NCI-H2196 (cell line): Measurements from ENCODE around the gene MED15.

Source experiments
- DNase-seq: peaks from one replicate; lab custom pipeline; 2025; ENCODE audit not compliant: unreplicated experiment; lab: John Stamatoyannopoulos, UW

The MED15 gene

DNA sequence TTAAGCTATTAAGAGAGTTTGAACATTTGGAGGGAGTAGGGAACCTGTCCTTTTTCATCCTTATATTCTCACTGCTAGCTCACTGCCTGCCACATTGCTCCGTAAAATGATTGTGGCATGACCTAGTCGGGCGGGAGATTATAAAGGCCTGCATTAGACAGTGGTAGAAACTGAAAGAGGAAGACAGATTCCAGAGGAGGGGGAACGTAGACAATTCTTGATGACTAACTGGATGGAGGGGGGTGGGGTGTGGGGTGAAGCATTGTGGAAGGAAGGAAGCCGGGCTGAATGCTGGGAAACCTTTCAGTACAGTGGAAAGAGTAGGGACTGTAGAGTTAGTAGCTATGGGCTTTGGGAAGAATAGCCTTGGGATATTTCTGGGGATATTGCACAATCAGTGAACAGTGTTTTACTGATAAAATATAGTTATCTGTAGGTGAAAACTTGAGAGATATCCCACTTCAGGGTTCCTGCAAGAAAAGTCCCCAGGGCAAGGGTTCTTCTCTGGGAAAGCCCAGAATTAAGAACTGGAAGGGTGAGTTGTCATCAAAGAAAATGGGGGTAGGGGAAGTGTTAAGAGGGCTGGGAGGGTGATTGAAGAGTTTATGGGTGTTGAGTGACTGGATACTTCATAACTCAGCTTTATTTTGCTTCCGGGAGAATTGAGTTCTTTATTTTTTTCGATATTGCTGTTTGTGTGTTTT lies 2.1 kb downstream of the MED15 start:
- DNase-seq: no peak

DNA sequence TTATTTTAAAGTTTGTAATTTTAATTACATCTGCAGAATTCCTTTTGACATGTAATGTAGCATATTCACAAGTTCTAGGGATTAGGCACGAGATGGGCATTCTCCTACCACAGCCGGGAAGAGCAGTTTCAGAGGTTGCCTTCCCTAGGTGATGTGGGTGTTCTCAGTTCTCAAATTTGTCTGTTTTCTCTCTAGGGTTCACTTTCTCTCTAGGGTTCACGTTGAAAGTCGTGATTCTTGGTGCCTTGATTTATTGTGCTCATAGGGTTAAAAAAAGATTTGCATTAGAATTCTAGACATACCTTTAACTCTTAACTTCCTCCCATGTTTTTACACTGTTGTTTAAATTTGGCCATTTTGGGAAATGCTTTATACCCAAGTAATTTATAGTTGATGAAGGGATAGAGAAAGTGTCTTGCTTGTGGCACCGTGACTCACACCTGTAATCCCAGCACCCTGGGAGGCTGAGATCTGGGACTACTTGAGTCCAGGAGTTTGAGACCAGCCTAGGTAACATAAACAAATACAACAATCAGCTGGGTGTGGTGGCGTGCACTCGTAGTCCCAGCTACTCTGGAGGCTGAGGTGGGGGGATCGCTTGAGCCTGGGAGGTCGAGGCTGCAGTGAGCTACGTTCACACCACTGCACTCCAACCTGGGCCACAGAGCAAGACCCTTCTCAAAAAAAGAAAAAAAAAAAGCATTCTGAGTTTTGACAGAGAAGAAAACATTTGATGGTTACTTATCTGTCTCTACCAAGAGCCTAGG lies 3.6 kb downstream of the MED15 start:
- DNase-seq: no peak

DNA sequence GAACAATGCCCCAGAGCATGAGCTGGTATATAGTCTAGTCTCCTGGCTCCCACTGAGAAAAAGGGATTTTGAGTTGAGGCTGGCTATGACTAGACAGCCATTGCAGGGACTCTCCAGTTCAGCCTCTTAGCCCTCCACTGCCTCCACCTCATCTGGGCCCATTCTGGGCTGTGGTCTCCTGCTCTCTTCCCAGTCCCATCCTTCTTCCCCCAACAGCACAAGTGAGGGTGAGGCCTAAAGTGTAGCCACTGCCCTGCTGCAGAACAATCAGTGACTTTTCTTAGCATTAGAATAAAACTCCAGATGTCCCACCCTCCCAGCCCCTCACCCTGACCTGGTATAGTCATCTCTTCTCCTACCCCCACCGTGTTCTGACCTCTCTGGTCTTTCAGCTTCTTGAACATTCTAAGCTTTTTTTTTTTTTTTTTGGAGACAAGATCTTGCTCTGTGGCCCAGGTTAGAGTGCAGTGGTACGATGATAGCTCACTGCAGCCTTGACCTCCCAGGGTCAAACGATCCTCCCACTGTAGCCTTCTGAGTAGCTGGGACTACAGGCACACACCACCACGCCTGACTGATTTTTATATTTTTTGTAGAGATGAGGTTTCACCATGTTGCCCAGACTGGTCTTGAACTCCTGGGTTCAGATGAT lies 4.3 kb downstream of the MED15 start:
- DNase-seq: no peak

DNA sequence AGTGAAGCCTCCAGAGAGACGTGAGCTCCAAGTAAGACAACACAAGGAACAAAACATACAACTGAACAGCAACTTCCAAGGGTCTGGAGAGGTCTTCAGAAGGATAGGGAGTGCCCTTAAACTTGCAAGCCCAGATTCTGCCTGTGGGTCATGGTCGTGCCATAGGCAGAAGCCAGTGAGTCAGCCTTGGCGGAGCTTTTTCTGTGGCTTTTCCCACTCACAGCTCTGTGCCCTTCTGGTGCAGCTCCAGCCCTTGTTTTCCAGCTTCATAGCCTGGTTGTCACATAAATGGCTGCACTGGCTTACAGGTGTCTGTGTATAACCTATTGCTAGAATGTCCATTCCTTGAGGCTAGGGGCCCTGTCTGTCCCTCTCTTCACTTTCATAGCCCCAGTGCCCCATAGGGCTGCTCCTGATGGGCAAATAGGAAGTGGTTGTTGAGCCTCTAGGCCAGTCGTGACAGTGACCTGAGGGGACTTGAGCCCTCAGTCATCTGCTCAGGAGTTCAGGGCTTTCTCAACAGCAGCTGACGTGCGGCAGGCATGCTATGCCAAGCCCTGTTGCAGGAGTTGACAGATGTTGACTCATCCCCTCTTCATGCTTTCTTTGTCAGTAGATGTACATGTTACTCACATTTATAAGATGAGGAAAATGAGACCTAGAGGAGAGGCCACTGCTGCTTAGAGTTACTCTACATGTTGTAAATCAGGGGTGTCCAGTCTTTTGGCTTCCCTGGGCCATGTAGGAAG lies 7.4 kb downstream of the MED15 start:
- DNase-seq: no peak

DNA sequence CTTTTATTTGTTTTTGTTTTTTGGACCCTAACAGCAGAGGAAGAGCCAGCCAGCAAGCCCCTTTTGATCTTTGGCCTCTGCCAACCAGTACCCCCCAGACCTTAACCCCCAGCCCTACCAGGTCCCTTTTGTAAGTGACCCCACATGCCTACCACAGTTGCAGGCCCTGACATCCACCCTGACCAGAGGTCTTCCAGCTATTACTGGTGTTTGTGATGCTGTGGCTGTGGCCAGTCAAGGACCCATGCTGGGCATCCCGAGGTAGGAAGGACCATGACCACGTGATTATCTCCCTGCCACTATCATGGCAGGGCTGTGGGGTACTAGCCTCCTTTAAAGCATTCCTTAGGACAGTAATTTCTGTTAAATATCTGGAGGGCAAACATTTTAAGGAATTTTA lies 9.0 kb downstream of the MED15 start:
- no peak for DNase-seq

DNA sequence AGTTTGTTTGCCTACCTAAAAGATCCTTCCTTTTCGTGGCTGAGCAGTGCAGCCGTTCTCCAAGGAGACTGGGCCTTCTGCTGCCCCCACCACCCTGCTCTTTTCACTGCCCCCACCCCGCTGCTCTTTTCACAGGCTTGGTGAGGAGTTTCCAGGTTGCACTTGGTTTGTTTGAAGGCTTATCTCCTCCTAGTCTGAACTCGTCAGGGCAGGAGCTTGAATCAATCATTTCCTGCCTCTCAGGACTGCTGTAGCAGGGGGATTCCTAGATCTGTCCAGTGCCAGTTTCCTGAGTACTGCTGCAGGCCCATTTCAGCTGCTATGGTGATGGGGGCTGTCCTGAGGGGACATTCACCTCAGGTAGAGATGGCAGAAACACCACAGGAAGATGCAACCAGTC lies 10.0 kb downstream of the MED15 start:
- no peak for DNase-seq

DNA sequence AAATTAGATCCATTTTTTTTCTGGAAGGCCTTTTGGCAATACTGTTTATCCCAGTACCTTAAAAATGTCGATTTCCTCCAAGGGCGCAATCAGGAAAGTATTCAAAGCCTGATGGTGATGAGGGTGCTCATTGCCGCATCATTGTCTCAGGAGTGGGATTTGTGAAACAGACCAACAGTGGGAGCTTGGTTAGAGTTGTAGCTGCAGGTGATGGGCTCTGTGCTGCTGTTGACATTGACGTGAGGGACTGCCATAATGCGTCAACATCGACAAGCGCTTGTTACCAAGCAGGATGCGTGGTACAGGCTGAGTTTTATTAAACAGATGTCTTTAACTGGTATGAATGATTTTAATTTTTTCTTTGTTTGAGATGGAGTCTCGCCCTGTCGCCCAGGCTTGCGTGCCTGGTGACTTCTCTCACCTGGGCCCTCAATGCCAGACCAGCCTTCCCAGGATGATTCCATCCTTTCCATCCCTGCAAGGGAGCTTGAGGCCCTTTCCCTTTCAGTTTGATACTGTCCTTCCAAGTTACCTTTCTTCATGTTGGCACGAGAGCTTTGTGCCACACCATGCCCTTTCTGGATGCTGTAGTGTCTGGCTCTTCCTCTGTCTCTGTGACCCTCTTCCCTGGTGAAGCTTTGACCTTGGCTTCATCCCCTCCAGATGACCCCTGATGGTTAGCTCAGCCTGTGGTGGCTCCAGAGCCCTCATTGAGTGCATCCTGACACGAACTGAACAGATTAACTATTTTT lies 10.6 kb downstream of the MED15 start:
- DNase-seq: no peak

DNA sequence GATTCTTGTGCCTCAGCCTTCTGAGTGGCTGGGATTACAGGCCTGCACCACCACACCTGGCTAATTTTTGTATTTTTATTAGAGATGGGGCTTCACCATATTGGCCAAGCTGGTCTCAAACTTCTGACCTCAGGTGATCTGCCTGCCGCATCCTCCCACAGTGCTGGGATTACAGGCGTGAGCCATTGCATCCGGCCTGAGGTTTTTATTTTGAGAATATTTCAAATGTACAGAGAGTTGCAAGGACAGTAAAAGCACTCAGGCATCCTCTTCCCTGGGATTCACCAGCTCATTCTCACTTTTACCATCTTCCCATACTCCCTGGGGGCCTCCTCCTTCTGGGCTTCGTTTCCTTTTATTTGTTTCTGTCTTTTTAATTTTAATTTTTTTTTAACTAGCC lies 12.1 kb downstream of the MED15 start:
- no peak for DNase-seq

DNA sequence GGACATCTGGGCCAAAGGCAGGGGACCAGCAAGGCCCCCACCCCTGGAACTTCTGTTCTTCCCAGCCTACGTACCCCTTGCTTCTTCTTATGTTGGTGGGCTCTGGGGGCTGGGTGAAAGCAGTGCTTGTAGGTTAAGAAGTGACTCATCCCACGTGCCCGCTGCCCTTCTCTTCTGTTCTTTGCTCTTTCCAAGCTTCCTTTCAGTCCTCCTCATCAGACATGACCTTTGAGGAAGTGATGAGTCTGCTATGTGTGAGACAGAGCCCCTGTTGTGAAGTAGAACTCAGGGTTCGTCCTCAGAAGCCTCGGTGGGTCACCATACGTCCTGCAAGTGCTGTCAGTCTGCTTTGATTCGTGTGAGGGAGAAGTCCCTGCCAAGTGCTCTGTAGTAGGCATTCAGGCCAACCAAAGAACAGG lies 12.7 kb downstream of the MED15 start:
- no peak for DNase-seq

DNA sequence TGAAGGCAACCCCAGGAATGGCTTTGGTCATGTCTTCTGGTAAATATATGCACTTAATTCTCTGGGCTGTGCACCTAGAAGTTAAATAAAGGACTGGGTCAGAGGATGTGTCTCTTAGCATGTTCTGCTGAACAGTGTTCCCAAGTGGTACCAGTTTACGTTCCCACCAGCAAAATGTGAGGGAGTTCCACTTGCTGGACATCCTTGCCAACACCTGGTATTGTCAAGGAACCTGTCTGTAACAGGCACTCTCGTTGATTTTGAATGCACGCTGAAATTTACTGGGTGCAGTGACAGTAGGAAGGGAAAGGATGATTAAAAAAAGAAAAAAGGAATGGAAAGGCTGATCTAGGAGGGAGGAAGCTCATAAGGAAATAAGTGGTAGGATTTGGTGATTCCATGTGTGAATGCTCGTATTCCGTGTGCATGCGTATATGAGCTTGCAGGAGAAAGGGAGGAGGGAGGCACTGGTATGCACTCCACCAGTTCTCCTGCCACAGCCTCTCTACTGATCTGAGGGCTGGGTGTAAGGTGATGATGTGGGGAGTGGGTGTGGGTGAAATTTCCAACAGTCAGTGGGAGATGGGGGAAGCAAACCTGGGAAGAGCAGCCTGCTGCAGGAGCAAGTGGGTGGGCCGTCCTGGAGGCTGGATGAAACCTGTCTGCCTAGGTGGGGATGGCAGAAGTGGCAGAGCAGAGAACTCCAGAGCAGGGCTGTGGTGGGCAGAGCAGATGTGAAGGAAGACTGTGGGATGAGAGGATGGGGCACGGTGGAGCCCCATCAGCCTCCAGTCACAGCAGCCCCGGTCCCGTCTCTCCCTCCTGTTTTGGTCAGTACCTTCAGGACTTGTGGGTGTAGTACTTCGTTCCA lies 15.0 kb downstream of the MED15 start:
- DNase-seq: no peak

DNA sequence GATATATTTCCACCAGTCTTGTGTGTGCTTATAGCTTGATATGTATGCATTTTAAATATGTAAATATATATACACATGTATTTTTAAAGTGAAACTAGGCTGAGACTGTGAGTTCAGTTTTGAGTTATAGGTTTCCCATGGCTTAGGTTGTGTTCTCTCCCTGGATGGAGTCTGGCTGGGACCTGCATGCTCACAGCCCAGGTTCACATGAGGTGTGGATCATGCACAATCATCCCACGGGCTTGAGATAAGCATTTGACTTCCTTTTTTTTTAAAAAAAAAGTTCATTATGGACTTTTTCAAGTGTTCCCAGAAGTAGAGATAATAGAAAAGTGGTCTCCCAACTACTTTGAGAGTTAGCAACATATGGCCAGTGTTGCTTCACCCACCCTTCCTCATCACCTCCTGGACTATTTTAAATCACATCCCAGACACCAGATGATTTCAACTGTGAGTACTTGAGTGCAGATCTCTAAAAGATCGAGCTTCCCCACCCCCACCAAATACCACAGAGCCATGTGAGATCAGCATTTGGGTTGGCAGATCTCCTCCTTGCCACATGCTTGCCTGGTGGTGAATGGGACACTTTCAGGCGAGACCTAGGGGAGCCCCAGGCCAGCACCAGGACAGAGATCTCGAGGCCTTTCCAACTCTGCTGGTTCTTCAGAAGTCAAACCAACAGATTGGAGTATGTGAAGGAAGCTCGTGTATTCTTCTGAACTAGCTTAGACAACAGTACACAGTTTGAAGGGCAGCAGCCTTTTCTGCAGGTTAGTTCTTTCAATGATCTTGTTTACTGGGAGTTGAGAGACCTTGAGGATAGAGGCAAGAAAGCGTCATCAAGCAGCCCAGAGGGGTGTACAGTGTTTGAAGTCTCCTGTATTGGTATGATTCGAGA lies 15.9 kb downstream of the MED15 start:
- DNase-seq: no peak

DNA sequence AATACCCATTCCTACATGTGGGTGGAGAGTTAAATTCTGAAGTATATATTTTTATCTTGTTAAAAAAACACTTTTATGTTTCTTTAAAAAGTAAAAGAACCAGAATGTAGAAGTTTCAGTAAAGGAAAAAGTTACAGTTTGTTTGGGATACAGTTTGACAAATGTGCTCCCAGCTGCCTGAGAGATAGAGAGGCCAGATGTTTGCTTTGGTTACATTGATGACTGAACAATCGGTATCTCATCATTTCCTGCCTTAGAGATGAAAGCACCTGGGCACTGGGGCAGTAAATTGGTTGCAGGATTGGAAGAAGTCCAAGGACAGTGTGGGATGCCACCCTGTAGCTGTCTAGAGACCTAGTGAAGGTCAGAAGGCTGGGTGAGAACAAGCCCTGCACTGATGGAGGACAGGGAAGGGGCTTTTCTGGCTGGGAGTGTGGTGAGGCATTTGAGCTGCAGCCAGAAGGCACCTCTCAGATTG lies 16.6 kb downstream of the MED15 start:
- peak; percentile 46 for DNase-seq

DNA sequence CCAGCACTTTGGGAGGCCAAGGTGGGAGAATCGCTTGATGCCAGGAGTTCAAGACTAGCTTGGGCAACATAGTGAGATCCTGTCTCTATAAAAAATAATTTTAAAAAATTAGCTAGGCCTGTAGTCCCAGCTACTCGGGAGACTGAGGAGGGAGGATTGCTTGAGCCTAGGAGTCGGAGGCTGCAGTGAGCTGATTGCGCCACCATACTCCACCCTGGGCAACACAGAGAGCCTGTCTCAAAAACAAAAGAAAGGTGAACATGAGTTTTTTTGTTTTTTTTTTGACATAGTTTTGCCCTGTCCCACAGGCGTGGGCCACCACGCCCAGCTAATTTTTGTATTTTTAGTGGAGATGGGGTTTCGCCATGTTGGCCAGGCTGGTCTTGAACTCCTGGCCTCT lies 17.6 kb downstream of the MED15 start:
- no peak for DNase-seq

DNA sequence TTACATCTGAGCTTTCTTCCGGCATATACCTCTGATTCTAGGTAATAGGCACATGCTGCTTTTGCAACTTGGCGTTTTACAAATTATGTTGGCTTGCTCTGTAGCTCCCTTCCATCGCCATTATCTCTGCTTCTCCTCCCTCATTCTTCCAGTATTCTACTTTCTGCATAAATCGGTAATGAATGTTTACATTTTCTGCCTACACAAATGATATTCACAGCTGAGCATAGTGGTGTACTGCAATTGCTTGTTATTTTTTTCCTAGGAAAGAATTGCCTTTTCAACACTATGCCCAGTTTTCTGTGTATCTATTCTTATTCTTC lies 18.9 kb downstream of the MED15 start:
- DNase-seq: no peak

DNA sequence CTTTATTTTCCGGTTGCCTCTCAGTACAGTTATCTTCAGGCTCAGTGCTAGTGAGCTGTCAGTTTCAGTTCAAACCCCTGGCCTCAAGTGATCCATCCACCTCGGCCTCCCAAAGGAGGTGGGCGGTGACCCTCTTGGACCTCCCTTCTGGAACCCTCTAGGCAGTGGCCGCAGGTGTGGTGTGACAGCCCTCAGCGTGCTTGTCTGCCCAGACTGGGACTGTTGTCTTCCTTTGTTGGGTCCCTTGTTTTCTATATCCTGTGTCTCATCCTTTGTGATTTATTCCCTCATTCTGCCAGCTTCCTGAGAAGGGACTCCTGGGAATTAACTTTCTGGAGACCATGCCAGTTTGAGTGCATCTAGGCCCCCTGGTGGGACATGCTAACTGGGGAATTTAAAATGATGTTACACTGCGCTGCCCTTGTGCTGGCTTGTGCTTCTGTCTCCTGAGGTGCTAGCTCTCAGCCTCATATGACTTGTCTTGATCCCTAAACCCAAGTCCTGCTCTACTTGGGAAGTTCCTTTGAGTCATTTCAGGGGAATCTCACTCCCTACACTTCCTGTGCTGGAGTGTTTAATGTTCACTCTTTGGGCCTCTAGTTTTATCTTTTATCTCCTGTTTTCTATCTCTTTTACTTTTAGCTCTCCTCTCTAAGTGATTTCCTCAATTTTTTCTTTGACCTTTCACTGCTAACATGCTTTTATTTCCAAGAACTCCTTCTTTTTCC lies 19.4 kb downstream of the MED15 start:
- no peak for DNase-seq

DNA sequence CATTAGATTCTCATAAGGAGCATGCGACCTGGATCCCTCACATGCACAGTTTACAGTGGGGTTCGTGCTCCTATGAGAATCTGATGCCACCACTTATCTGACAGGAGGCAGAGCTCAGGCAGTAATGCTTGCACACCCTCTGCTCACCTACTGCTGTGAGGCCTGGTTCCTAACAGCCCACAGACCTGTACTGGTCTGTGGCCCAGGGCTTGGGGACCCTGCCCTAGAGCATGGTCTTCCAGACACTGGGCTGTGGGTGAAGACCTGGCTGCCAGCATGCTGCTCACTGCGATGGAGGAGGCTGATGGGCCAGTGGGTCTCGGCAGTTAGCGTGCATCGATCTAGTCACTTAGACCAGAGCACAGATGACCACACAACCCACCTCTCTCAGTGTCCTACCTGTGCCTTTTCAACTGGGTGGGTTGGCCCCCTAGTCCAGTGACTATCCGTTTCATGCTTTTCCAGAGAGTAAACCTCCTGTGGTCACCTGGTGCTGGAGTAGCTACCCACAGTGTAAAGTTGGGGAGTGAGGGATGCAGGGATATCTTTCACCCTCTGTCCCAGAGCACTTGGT lies 21.1 kb downstream of the MED15 start:
- no peak for DNase-seq

DNA sequence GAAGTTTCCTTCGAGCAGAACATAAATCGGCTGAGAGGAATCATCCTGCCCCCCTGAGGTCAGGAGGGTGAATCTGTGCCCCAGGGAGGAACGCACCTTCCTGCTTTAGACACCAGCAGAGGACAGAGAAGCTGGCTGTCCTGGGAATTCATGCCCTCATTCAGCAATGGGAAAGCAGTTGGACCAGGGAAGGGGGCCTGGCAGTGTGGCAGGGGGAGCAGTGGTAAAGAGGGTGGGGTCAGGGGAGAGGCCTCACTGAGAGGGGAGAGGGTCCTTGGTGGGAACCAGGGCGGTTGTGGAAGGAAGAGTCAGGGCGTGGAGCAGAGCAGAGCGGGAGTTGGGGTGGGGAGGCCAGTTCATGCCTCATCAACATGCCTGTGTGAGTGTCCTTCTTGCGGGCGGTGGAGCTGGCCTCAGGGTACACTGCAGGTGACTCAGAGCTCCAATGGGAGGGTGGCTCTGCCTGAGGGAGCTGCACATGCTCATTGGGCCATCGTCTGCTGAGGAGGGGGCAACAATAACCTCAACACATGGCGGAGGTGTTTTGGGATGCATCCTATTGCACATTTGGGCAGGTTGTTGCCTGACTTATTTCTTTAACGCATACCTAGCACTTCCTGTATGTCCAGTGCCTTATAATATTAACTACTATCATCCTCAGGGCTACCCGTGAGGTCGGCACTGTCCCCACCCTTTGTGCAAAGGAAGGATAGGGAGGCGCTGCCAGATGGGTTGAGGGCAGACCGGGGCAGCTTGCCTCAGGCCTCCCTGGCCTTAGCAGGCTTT lies 23.2 kb downstream of the MED15 start:
- no peak for DNase-seq
